Measurements from ENCODE around the gene P2RY6. TPM values are rescaled to one million over a fixed set of nuclear protein-coding genes. Genes with fewer than 3 reads are reported as not detected.

Gene P2RY6
- total and polyA plus RNA-seq, 12 donors: 0.83 to 13.0 (median 1.8) TPM

GRCh38 chr11:73315293-73316020 lies 43.3 kb downstream of the P2RY6 start:
- ATAC-seq (peak in 3 of 8 donors; percentile 9 to 17 (median 10)), DNase-seq (no peak)
- WGBS, 2 donors: 41 to 43% methylated on average over 9 of the region's 9 CpGs
- peaks cover 49 to 100% (median 99%) of the 10 kb centered on the region in 9 donors for H3K4me1 ChIP-seq
- peak overlapping the region; percentile 69 to 100 (median 98) for H3K27ac ChIP-seq
- H3K9me3 ChIP-seq: no peaks in the 10 kb centered on the region
- peak overlapping the region in 7 of 10 donors; percentile 9 to 88 (median 72) for H3K4me3 ChIP-seq
- H3K27me3 ChIP-seq: no peaks in the 10 kb centered on the region
- TF ChIP-seq, protein P1, sequence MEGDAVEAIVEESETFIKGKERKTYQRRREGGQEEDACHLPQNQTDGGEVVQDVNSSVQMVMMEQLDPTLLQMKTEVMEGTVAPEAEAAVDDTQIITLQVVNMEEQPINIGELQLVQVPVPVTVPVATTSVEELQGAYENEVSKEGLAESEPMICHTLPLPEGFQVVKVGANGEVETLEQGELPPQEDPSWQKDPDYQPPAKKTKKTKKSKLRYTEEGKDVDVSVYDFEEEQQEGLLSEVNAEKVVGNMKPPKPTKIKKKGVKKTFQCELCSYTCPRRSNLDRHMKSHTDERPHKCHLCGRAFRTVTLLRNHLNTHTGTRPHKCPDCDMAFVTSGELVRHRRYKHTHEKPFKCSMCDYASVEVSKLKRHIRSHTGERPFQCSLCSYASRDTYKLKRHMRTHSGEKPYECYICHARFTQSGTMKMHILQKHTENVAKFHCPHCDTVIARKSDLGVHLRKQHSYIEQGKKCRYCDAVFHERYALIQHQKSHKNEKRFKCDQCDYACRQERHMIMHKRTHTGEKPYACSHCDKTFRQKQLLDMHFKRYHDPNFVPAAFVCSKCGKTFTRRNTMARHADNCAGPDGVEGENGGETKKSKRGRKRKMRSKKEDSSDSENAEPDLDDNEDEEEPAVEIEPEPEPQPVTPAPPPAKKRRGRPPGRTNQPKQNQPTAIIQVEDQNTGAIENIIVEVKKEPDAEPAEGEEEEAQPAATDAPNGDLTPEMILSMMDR (IDR thresholded peaks at IDR 0.05): no peak
- intact Hi-C loops (cut with DNase I): no loop called here
- H3K36me3 ChIP-seq: peaks cover 0 to 23% (median 0%) of the 10 kb centered on the region in 9 donors

- TF ChIP-seq, protein P1 (IDR thresholded peaks at IDR 0.05): no peak
- peaks cover 53 to 100% (median 99%) of the 10 kb centered on the region in 9 donors for H3K4me1 ChIP-seq
- 40 to 65% methylated on average over 1 of the region's 1 CpG for WGBS, 2 donors
Observed at GRCh38 chr11:73316422-73316821, 44.3 kb downstream of the P2RY6 start.

GRCh38 chr11:73317373-73317772 lies 45.2 kb downstream of the P2RY6 start:
- ATAC-seq: peak; percentile 30 to 79 (median 66)
- Histone ChIP-seq H3K4me3 (peak overlapping the region in 5 of 10 donors; percentile 10 to 27 (median 17)), H3K4me1 (peaks cover 62 to 100% (median 99%) of the 10 kb centered on the region in 9 donors)

More at GRCh38 chr11:73316422-73316821, 44.3 kb downstream of the P2RY6 start:
- ATAC-seq: no peak
- Histone ChIP-seq H3K4me3 (peak overlapping the region in 5 of 10 donors; percentile 8 to 87 (median 27)), H3K27ac (peak overlapping the region; percentile 69 to 100 (median 98)), H3K27me3 (no peaks in the 10 kb centered on the region), H3K9me3 (no peaks in the 10 kb centered on the region), H3K36me3 (peaks cover 0 to 13% (median 0%) of the 10 kb centered on the region in 9 donors)
- DNase-seq: no peak
- intact Hi-C loops (cut with DNase I): no loop called here

GRCh38 chr11:73317803-73318202 lies 45.7 kb downstream of the P2RY6 start:
- Histone ChIP-seq H3K27me3 (no peaks in the 10 kb centered on the region), H3K4me3 (peak overlapping the region in 2 of 10 donors; percentile 10 to 24), H3K27ac (peak overlapping the region; percentile 69 to 100 (median 98)), H3K36me3 (peaks cover 0 to 11% (median 0%) of the 10 kb centered on the region in 9 donors), H3K9me3 (no peaks in the 10 kb centered on the region), H3K4me1 (peaks cover 67 to 100% (median 99%) of the 10 kb centered on the region in 9 donors)
- ATAC-seq: peak in 5 of 8 donors; percentile 2 to 11 (median 3)
- intact Hi-C loops (cut with DNase I): no loop called here
- TF ChIP-seq, protein P1 (IDR thresholded peaks at IDR 0.05): no peak
- DNase-seq: no peak
- WGBS, 2 donors: 56 to 66% methylated on average over 3 of the region's 3 CpGs

More at GRCh38 chr11:73317373-73317772, 45.2 kb downstream of the P2RY6 start:
- Histone ChIP-seq H3K27ac (peak overlapping the region; percentile 69 to 100 (median 98)), H3K9me3 (no peaks in the 10 kb centered on the region), H3K36me3 (peaks cover 0 to 11% (median 0%) of the 10 kb centered on the region in 9 donors), H3K27me3 (no peaks in the 10 kb centered on the region)
- WGBS, 2 donors: 33 to 45% methylated on average over 4 of the region's 4 CpGs
- TF ChIP-seq, protein P1 (IDR thresholded peaks at IDR 0.05): no peak
- DNase-seq: peak; percentile 81 to 86
- intact Hi-C loops (cut with DNase I): no loop called here

All from heart right ventricle (tissue), 16 donors.